Psoas muscle (tissue), 8 donors: ENCODE results near the gene AHCY. TPM values are rescaled to one million over a fixed set of nuclear protein-coding genes. Genes with fewer than 3 reads are reported as not detected.
"Not testable (repeated sequence)": the region's sequence is repeated elsewhere in the genome, so short reads cannot be mapped to it uniquely, and the experiment has no call there.

Experiments used
- ATAC-seq, 4 donors: fragments of 200-7000 bp; cut with Tn5 transposase; one replicate each; pipeline ENCODE4 v1.9.1; 2020; ENCODE audit warnings: moderate library complexity in 3 of 4, mild to moderate bottlenecking in 2 of 4
- DNase-seq, 2 donors: peaks; one replicate each; pipeline ENCODE4 v3.0.0-alpha.2; 2020
- H3K27ac ChIP-seq: fragments of 200-600 bp; one replicate; pipeline ENCODE4 v1.8.0; 2022
- H3K27me3 ChIP-seq, 3 donors: fragments of 200-600 bp in 1 of 3; one replicate each; pipeline versions ENCODE4 v1.6.1 to v1.8.0; 2013 to 2022; ENCODE audit warnings: low read length in 2 of 3, mild to moderate bottlenecking in 2 of 3, moderate library complexity in 1 of 3; ENCODE audit not compliant: insufficient read depth in 3 of 3
- H3K36me3 ChIP-seq, 2 donors: fragments of 200-600 bp in 1 of 2; one replicate each; pipeline versions ENCODE4 v1.6.1 to v1.8.0; 2013 to 2022; ENCODE audit warnings: low read depth in 1 of 2, mild to moderate bottlenecking in 1 of 2, moderate library complexity in 1 of 2; ENCODE audit not compliant: insufficient read depth in 1 of 2
- H3K4me1 ChIP-seq: fragments of 200-600 bp; one replicate; pipeline ENCODE4 v1.8.0; 2022
- H3K4me3 ChIP-seq: fragments of 200-600 bp; one replicate; pipeline ENCODE4 v1.8.0; 2022; ENCODE audit warnings: mild to moderate bottlenecking
- H3K9me3 ChIP-seq: fragments of 200-600 bp; one replicate; pipeline ENCODE4 v1.8.0; 2022
- CTCF ChIP-seq: fragments of 200-600 bp; IDR thresholded peaks from one replicate; pipeline ENCODE4 v1.8.0; 2022; ENCODE audit warnings: antibody characterized with exemption
- WGBS, 3 donors: extraction: QIAGEN DNeasy Blood & Tissue Kit; methylation state at CpG; one replicate each; pipeline versions ENCODE4 v1.1.6 to v1.1.7; 2013; 5-methylcytosine and 5-hydroxymethylcytosine counted together
- intact Hi-C, 2 donors: fragments of 100-400 bp; cut with DNase I; formaldehyde crosslinking; loops; one replicate each; pipeline versions ENCODE4 v1.11.0 to v1.14.2; 2022
- polyA plus RNA-seq, 3 donors: library from polyadenylated mRNA; stranded (reverse); fragments of 200-250 nt; gene quantifications; one replicate each; pipeline ENCODE4 v1.2.3, GENCODE V29; 2013
- total RNA-seq, 4 donors: library from RNA; stranded (reverse); fragmentation: NEBNext Ultra II Directional in 2 of 4; extraction: Animal tissue kit (Norgen Biotek cat#: 25700) in 2 of 4; gene quantifications; one replicate each; pipeline versions ENCODE4 v1.2.1 to v1.2.4, GENCODE V29; 2021 to 2023
- donor health status: healthy with polysubstance abuse.
- donor health status: DM: no; HTN: no; CAD: no; lungs with moderate emphysema.
- donor health status: Bipolar disorder and iron deficiency.
- donor health status: healthy.
- donor health status: DM: yes; HTN: yes; CAD: no.
- donor health status: DM: no; HTN: no; CAD: no.
- donor health status: DM: no; HTN: no; CAD: no.
- donor health status: DM: yes; HTN: yes; CAD: no.

Gene AHCY
- total and polyA plus RNA-seq, 7 donors = 56.2 to 128 (median 89.6) TPM

- H3K27ac ChIP-seq = no peak overlapping the region
- no peak for ATAC-seq
- no peak overlapping the region for H3K4me3 ChIP-seq
- no peaks in the 10 kb centered on the region for H3K4me1 ChIP-seq
- no peaks in the 10 kb centered on the region for H3K9me3 ChIP-seq
- 88 to 92% (median 89%) methylated on average over 2 of the region's 2 CpGs for WGBS, 3 donors
- no peaks in the 10 kb centered on the region for H3K27me3 ChIP-seq
- intact Hi-C loops = no loop called here
- H3K36me3 ChIP-seq = no peaks in the 10 kb centered on the region
- DNase-seq = no peak
- no peak for TF ChIP-seq CTCF
Observed at GRCh38 chr20:34246126-34246626, 57.0 kb downstream of the AHCY start.

- no peak for DNase-seq
- 70 to 77% (median 72%) methylated on average over 3 of the region's 3 CpGs for WGBS, 3 donors
- Histone ChIP-seq H3K9me3 (no peaks in the 10 kb centered on the region), H3K27me3 (peaks cover 0 to 4% (median 0%) of the 10 kb centered on the region in 3 donors), H3K4me3 (no peak overlapping the region), H3K36me3 (no peaks in the 10 kb centered on the region), H3K27ac (no peak overlapping the region), H3K4me1 (no peaks in the 10 kb centered on the region)
- intact Hi-C loops = no loop called here
- no peak for TF ChIP-seq CTCF
- no peak for ATAC-seq
Observed at GRCh38 chr20:34243377-34243776, 59.8 kb downstream of the AHCY start.

GRCh38 chr20:34242879-34243278, 60.3 kb downstream of the AHCY start:
- ATAC-seq (no peak), DNase-seq (no peak)
- 77 to 78% (median 77%) methylated on average over 1 of the region's 1 CpG for WGBS, 3 donors
- Histone ChIP-seq H3K27ac (no peak overlapping the region), H3K36me3 (no peaks in the 10 kb centered on the region), H3K27me3 (peaks cover 0 to 4% (median 0%) of the 10 kb centered on the region in 3 donors), H3K4me1 (no peaks in the 10 kb centered on the region), H3K9me3 (peaks cover 3% of the 10 kb centered on the region), H3K4me3 (no peak overlapping the region)
- intact Hi-C loops = no loop called here
- no peak for TF ChIP-seq CTCF

GRCh38 chr20:34242015-34242414, 61.1 kb downstream of the AHCY start:
- WGBS, 3 donors = 84 to 88% (median 84%) methylated on average over 4 of the region's 4 CpGs
- ATAC-seq, intact Hi-C loops, H3K27me3 ChIP-seq, H3K4me3 ChIP-seq, H3K27ac ChIP-seq, DNase-seq, H3K36me3 ChIP-seq, H3K4me1 ChIP-seq: not testable (repeated sequence)
- peaks cover 10% of the 10 kb centered on the region for H3K9me3 ChIP-seq

- Histone ChIP-seq H3K9me3 (peaks cover 10% of the 10 kb centered on the region), H3K27ac (no peak within 1 kb of the TSS), H3K27me3 (peaks cover 0 to 4% (median 0%) of the 10 kb centered on the region in 3 donors), H3K36me3 (no peaks in the 10 kb centered on the region), H3K4me1 (no peaks in the 10 kb centered on the region), H3K4me3 (no peak within 1 kb of the TSS)
- ATAC-seq (no peak), DNase-seq (no peak)
- no peak for TF ChIP-seq CTCF
- intact Hi-C loops = no loop called here
- WGBS, 3 donors = 68 to 75% (median 72%) methylated on average over 9 of the region's 9 CpGs
Observed at GRCh38 chr20:34240693-34241615, 62.2 kb downstream of the AHCY start, which contains the start of gene ASIP. Gene ASIP, plus strand, starts transcription at chr20:34241423. Its CDS starts 18,952 bp downstream, at chr20:34260375.
